Sigmoid colon (tissue), 7 donors: ENCODE data around the gene MRPL19. TPM values are rescaled to one million over a fixed set of nuclear protein-coding genes. Genes with fewer than 3 reads are reported as not detected.
"Not testable (repeated sequence)": the region's sequence is repeated elsewhere in the genome, so short reads cannot be mapped to it uniquely, and the experiment has no call there.

ENCODE experiments used
- DNase-seq: peaks from one replicate; pipeline ENCODE4 v3.0.0-alpha.2; 2019
- H3K27ac ChIP-seq, 4 donors: fragments of 200-600 bp; sonication (generic); one replicate each; pipeline ENCODE4 v1.5.1; 2016 to 2019; ENCODE audit warnings: mild to moderate bottlenecking in 1 of 4
- H3K27me3 ChIP-seq, 3 donors: fragments of 200-600 bp; sonication (generic); one replicate each; pipeline ENCODE4 v1.5.1; 2019; ENCODE audit warnings: mild to moderate bottlenecking in 1 of 3
- H3K36me3 ChIP-seq, 4 donors: fragments of 200-600 bp; sonication (generic); one replicate each; pipeline ENCODE4 v1.5.1; 2016 to 2019
- H3K4me1 ChIP-seq, 4 donors: fragments of 200-600 bp; sonication (generic); one replicate each; pipeline ENCODE4 v1.5.1; 2017 to 2019
- H3K4me3 ChIP-seq, 4 donors: fragments of 200-600 bp; sonication (generic); one replicate each; pipeline ENCODE4 v1.5.1; 2017 to 2019; ENCODE audit warnings: mild to moderate bottlenecking in 2 of 4, moderate library complexity in 1 of 4
- H3K9me3 ChIP-seq, 4 donors: fragments of 200-600 bp in 3 of 4; sonication (generic) in 3 of 4; one replicate each; pipeline versions ENCODE4 v1.5.1 to v1.6.1; 2013 to 2019
- EP300 ChIP-seq, 4 donors: sonication (generic); formaldehyde crosslinking; IDR thresholded peaks; one replicate each; pipeline ENCODE4 v1.6.1; 2017; ENCODE audit warnings: antibody characterized with exemption in 4 of 4
- POLR2A ChIP-seq, 2 donors: fragments of 450-650 bp; IDR thresholded peaks; one replicate each; pipeline ENCODE4 v1.6.1; 2016; ENCODE audit warnings: antibody characterized with exemption in 2 of 2, mild to moderate bottlenecking in 2 of 2, moderate library complexity in 2 of 2
- POLR2AphosphoS5 ChIP-seq, 4 donors: sonication (generic); formaldehyde crosslinking; IDR thresholded peaks; one replicate each; pipeline ENCODE4 v1.6.1; 2017; ENCODE audit warnings: antibody characterized with exemption in 4 of 4
- WGBS, 2 donors: extraction: QIAGEN DNeasy Blood & Tissue Kit; methylation state at CpG; one replicate each; pipeline ENCODE4 v1.1.7; 2013; 5-methylcytosine and 5-hydroxymethylcytosine counted together
- intact Hi-C: fragments of 100-400 bp; cut with DNase I; formaldehyde crosslinking; loops from one replicate; pipeline ENCODE4 v1.15.1; 2023
- polyA plus RNA-seq, 3 donors: library from polyadenylated mRNA; stranded (reverse); fragments of 200-250 nt; gene quantifications; one replicate each; pipeline ENCODE4 v1.2.3, GENCODE V29; 2013
- total RNA-seq, 4 donors: library from RNA; depleted of rRNA; stranded (reverse); fragments of >200 nt; gene quantifications; one replicate each; pipeline ENCODE4 v1.1.0, GENCODE V29; 2016
- TF ChIP-seq, protein P1 (sequence below), 4 experiments: fragments of 450-650 bp in 3 of 4; fragments of 200-600 bp in 1 of 4; IDR thresholded peaks; one replicate each; pipeline ENCODE4 v1.5.1; 2016 to 2019; ENCODE audit warnings: antibody characterized with exemption in 4 of 4, mild to moderate bottlenecking in 3 of 4, moderate library complexity in 2 of 4
- donor health status: healthy with polysubstance abuse.
- donor health status: Bipolar disorder and iron deficiency.
- donor health status: healthy.

Gene MRPL19
- total and polyA plus RNA-seq, 7 donors, result 24.8 to 52.1 (median 36.4) TPM

DNA sequence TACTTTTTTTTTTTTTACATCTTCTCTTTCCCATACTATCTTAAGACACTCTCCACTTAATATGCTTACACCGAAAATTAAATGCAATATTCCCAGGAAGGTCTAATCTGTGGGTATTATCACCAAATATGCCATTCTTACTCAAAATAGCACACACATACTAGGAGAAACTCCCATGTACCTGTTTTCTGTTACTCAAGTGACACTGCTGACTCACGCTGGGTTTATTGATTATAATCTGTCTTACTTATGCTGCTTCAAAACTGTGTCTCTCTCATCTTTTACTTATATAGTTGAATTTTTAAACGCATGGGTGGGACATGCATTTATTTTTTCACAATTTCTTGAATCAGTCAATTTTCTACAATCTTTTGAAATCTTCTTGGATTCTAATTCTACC, 29.9 kb downstream of the MRPL19 start:
- TF ChIP-seq, protein P1, sequence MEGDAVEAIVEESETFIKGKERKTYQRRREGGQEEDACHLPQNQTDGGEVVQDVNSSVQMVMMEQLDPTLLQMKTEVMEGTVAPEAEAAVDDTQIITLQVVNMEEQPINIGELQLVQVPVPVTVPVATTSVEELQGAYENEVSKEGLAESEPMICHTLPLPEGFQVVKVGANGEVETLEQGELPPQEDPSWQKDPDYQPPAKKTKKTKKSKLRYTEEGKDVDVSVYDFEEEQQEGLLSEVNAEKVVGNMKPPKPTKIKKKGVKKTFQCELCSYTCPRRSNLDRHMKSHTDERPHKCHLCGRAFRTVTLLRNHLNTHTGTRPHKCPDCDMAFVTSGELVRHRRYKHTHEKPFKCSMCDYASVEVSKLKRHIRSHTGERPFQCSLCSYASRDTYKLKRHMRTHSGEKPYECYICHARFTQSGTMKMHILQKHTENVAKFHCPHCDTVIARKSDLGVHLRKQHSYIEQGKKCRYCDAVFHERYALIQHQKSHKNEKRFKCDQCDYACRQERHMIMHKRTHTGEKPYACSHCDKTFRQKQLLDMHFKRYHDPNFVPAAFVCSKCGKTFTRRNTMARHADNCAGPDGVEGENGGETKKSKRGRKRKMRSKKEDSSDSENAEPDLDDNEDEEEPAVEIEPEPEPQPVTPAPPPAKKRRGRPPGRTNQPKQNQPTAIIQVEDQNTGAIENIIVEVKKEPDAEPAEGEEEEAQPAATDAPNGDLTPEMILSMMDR (IDR thresholded peaks at IDR 0.05), result no peak
- no peak for TF ChIP-seq EP300 (IDR thresholded peaks at IDR 0.05)
- TF ChIP-seq POLR2A (IDR thresholded peaks at IDR 0.05), result no peak
- TF ChIP-seq POLR2AphosphoS5 (IDR thresholded peaks at IDR 0.05), result no peak
- no peak for DNase-seq
- H3K9me3 ChIP-seq, result no peaks in the 10 kb centered on the region
- peaks cover 0 to 8% (median 0%) of the 10 kb centered on the region in 4 donors for H3K4me1 ChIP-seq
- no peaks in the 10 kb centered on the region for H3K27me3 ChIP-seq
- 96% methylated on average over 3 of the region's 3 CpGs for WGBS, 2 donors
- H3K4me3 ChIP-seq, result no peak overlapping the region
- H3K36me3 ChIP-seq, result peaks cover under 1 to 27% (median 5%) of the 10 kb centered on the region in 4 donors
- H3K27ac ChIP-seq, result no peak overlapping the region
- intact Hi-C loops, result no loop called here

DNA sequence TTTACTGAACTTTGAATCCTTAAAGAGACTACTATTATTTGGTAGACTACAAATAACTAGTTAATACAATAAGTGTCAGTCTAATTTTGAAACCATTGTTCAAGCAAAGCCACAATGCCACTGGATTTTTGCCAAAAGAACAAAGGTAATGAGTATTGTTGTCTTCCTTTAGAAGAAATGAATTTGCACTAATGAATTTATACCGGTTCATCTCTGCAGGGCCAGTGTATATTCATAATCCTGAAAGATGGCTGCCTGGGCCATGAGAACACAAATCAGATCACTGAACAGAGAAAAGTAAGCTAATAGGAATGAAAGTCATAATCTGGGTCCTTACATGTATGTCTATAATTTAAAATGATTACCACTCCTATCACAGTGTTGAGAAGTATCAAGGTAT, 33.0 kb downstream of the MRPL19 start:
- WGBS, 2 donors, result 85 to 91% methylated on average over 1 of the region's 1 CpG
- Histone ChIP-seq H3K4me3 (no peak overlapping the region), H3K27ac (no peak overlapping the region), H3K36me3 (peaks cover 0 to 13% (median 8%) of the 10 kb centered on the region in 4 donors), H3K27me3 (no peaks in the 10 kb centered on the region), H3K4me1 (peaks cover 0 to 8% (median 0%) of the 10 kb centered on the region in 4 donors), H3K9me3 (no peaks in the 10 kb centered on the region)
- no peak for DNase-seq
- TF ChIP-seq, protein P1 (IDR thresholded peaks at IDR 0.05), result no peak
- no peak for TF ChIP-seq EP300 (IDR thresholded peaks at IDR 0.05)
- TF ChIP-seq POLR2A (IDR thresholded peaks at IDR 0.05), result no peak
- TF ChIP-seq POLR2AphosphoS5 (IDR thresholded peaks at IDR 0.05), result no peak
- intact Hi-C loops, result no loop called here

DNA sequence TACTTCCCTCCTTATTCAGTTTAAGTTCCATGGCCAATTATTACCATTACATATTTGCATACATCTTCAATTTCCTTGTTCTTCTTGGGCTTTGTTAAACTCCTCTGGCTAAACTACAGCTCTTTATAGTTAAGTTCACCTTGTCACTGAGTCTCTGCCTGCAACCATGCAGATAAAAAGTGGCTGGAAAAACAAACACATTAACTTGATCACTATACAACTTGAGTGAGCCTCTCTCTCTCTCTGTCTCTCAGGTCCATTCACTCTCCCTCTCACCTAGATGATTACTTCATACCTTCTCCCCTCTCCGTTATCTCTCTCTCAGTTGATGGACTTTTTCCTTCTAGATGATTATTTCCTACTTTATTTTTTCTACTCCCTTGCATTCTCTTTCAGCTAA, 33.8 kb downstream of the MRPL19 start:
- intact Hi-C loops, result no loop called here
- WGBS, 2 donors, result 65 to 94% methylated on average over 1 of the region's 1 CpG
- Histone ChIP-seq H3K27ac (no peak overlapping the region), H3K36me3 (peaks cover 0 to 19% (median 9%) of the 10 kb centered on the region in 4 donors), H3K27me3 (no peaks in the 10 kb centered on the region), H3K9me3 (no peaks in the 10 kb centered on the region), H3K4me1 (peaks cover 0 to 8% (median 0%) of the 10 kb centered on the region in 4 donors), H3K4me3 (no peak overlapping the region)
- DNase-seq, result no peak
- TF ChIP-seq, protein P1 (IDR thresholded peaks at IDR 0.05), result no peak
- TF ChIP-seq POLR2AphosphoS5 (IDR thresholded peaks at IDR 0.05), result no peak
- TF ChIP-seq EP300 (IDR thresholded peaks at IDR 0.05), result no peak
- TF ChIP-seq POLR2A (IDR thresholded peaks at IDR 0.05), result no peak

DNA sequence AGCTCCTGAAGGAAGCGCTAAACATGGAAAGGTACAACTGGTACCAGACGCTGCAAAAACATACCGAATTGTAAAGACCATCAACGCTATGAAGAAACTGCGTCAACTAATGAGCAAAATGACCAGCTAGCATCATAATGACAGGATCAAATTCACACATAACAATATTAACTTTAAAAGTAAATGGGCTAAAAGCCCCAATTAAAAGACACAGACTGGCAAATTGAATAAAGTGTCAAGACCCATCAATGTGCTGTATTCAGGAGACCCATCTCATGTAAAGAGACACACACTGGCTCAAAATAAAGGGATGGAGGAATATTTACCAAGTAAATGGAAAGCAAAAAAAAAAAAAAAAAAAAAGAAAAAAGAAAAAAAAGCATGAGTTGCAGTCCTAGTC, 36.8 kb downstream of the MRPL19 start:
- H3K4me1 ChIP-seq, intact Hi-C loops, H3K27me3 ChIP-seq, H3K9me3 ChIP-seq, H3K4me3 ChIP-seq, H3K27ac ChIP-seq, DNase-seq: not testable (repeated sequence)
- 96 to 98% methylated on average over 5 of the region's 5 CpGs for WGBS, 2 donors
- peaks cover 4 to 47% (median 19%) of the 10 kb centered on the region in 4 donors for H3K36me3 ChIP-seq

DNA sequence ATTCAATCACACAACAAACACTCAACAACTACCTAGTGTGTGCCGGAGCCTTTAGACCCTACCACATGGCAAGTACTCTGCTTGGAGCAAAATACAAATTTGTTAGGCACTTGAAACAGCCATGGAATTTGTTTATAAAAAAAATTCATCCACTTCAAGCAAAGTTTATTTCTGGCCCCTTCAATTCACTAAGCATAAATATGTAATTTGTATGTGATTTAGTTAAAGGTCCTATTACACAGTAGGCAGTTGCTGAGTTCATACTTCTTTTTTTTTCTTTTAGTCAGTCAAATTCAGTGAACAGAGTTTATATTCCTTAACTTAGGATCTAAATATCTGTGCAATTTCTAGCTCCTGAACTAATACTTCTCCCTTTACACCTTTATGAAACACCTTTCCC, 41.6 kb downstream of the MRPL19 start:
- Histone ChIP-seq H3K4me3 (no peak overlapping the region), H3K27me3 (no peaks in the 10 kb centered on the region), H3K4me1 (no peaks in the 10 kb centered on the region), H3K36me3 (peaks cover 6 to 80% (median 27%) of the 10 kb centered on the region in 4 donors), H3K9me3 (no peaks in the 10 kb centered on the region), H3K27ac (no peak overlapping the region)
- WGBS, 2 donors, result 91 to 97% methylated on average over 1 of the region's 1 CpG
- intact Hi-C loops, result no loop called here
- no peak for DNase-seq
- TF ChIP-seq POLR2A (IDR thresholded peaks at IDR 0.05) (no peak), EP300 (IDR thresholded peaks at IDR 0.05) (no peak), POLR2AphosphoS5 (IDR thresholded peaks at IDR 0.05) (no peak)
- TF ChIP-seq, protein P1 (IDR thresholded peaks at IDR 0.05), result no peak
